ENCODE results near the gene COG4. TPM values are rescaled to one million over a fixed set of nuclear protein-coding genes. Genes with fewer than 3 reads are reported as not detected.
"Not testable (repeated sequence)": the region's sequence is repeated elsewhere in the genome, so short reads cannot be mapped to it uniquely, and the experiment has no call there.

COG4 gene
- total RNA-seq (2014; rRNA removed; shearing (Covaris generic)), result 35.3 and 35.5 TPM in 2 replicates

DNA sequence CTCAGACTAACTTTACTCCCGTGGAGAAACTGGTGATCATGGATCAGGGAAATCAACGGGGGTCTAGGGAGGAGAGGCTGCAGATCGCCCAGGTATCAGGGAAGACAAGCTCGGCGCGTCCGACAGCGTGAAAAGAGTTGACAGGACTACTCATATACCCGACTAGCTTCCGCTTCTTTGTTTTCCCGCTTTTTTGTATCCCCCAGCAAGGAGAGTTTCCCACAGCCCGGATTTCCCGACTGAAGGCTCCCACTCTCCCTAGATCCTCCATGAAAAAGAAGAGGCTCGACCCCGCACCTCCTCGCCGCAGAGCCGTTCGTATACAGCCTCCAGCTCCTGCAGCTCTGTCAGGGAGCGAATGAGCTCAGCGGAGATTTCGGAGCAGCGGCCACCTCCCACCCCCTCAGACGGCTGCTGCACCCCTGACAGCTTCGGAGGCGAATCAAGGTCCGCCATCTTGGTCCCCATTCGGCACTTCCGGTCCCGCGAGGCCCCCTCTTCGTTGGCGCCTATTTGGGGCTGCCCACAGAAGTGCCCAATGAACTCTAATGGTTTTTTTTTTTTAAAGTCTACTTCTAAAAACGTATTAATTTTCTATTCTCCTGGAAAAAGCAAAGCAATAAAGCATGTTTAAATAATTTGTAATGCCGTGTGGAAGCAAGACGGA is at the start of gene COG4:
Gene COG4 (minus strand): TSS at position 479 of the 667 bp plus-strand sequence. CDS start 11 bp downstream, at position 468.
- peak; percentile 87 for DNase-seq (ENCODE audit: low read depth)

DNA sequence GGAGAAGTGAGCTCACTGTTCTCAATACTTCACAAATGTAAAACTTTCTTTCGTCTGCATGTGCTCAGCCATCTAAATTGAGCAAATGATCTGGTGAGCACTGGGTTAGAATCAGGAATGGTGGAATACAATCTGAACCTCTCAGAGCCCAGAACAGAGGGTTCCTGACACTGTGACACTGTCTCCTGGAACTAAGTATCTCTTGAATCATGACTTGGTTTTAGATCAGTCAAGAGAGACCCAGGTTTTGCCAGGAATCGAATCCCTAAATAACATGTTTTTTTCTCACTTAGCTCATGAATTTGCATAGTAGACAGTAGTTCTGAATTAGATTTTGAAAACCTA is 49.5 kb upstream of the COG4 start:
- no peak for DNase-seq (ENCODE audit: low read depth)

DNA sequence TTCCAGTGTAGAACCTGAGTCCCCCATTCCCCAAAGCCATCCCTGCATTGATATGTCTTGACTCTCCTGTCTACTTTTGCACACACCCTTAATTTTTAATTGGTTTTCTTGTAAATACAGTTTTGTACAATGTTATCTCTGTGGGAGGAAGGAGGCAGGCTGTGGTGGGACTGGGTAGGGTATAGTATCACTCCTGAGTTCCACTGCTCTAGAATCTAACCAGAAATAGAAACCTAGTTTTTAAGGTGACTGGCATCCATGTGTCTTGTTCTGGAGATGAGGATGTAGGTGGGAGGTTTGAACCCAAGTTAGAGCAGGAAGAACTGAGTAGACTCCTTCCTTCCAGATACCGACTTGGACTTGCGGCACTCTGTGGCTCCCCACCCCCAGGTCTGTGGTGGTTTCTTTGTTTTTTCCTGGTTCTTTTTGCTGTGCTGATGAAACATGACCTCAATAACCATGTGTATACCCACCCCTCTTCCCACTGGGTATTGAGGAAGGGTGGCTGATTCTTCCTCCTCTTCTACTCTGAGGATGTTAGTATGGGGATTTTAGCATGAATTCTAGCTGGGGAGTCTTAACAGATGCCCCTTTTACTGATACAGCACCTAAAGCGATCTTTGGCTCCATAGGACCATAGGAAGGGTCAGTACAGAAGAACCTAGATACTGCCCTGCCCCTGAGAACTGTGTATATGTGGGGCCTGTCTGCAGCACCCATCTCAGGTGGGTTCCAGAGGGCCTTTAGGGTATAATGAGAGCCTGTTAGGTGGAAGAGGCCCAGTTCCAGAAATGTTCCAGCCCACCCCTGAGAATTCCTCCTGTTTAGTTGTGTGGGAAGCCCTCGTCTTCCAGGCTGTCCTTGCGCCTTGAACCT is 48.9 kb upstream of the COG4 start:
- no peak for DNase-seq (ENCODE audit: low read depth)

DNA sequence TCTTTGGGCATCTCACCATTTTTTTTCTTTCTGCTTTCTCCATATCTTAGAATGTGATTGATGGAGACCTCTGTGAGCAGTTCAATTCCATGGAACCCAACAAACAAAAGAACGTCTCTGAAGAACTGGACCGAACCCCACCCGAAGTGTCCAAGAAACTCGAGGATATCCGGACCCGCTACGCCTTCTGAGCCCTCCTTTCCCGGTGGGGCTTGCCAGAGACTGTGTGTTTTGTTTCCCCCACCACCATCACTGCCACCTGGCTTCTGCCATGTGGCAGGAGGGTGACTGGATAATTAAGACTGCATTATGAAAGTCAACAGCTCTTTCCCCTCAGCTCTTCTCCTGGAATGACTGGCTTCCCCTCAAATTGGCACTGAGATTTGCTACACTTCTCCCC is 48.3 kb upstream of the COG4 start:
- no peak for DNase-seq (ENCODE audit: low read depth)

DNA sequence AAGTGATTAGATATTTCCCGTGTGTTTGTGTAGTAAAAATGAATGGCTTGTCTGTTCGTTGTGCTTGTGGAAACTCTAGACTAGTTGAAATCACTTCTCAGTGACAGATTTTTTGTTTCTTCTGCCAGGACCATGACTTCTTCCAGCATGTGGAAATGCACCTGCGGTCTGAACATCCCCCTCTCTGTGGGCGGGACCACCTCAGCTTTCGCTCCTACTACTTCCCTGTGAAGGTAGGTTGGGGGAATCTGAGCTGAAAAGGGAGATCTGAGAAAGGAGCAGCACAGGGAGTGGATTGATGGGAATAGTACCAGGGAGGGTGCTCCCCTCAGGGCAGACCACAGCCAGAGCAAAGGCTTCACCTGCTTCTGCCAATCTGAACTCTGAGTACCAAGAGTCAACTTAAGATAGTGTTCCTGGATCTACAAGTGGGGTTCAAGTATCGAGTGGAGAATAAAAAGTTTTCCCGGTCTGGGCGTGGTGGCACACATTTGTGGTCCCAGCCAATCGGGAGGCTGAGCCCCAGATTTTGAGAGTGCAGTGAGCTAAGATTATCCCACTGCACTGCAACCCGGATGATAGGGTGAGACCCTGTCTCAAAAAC is 47.7 kb upstream of the COG4 start:
- no peak for DNase-seq (ENCODE audit: low read depth)

DNA sequence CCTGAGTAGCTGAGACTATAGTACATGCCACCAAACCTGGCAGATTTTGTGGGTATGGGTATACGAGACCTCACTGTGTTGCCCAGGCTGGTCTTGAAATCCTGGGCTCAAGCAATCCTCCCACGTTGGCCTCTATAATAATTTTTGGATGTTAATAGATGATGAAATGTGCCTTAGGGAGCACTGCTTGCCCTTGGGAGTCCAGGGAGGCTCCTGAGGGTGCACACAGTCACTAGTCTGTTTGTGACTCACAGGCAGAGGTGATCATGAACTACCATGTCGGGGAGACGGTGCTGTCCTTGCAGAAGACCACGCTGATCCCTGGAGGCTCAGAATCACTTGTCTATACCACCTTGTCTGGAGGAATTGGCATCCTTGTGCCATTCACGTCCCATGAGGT is 46.4 kb upstream of the COG4 start:
- no peak for DNase-seq (ENCODE audit: low read depth)

DNA sequence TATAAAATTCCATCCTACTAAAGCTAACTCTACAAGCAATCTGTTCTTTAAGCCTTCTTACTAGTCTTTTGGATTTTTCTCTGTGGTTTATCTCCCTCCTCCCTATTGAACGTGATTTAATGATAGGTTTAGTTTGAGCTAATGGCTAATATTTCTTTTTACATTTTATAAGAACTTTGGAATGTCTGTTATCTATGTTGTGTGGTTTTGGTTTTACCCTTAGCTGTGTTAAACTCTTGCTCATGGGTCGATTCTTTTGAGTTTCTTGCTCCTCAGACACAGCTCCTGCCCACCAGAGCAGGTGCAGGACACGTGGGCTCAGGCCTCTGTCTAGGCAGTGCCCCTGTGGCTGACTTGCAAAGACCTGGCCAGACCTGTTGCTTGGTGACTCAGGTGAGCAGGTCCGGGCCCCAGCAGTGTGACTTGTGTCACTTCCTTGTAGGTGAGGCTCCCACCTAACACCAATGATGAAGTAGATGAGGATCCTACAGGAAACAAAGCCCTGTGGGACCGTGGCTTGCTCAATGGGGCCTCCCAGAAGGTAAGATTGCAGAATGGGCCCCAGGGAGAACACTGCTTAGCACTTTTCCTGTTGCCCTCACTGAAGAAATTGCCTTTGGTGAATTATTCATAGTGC is 45.4 kb upstream of the COG4 start:
- DNase-seq (ENCODE audit: low read depth), result no peak

DNA sequence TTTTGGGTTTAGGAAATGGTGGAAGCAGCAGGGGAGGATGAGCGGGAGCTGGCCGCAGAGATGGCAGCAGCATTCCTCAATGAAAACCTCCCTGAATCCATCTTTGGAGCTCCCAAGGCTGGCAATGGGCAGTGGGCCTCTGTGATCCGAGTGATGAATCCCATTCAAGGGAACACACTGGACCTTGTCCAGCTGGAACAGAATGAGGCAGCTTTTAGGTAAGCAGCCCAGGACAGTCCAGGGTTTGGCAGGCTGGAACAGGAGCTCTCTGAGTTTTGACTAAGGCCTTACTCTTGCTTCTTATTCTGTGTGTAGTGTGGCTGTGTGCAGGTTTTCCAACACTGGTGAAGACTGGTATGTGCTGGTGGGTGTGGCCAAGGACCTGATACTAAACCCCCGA is 41.7 kb upstream of the COG4 start:
- no peak for DNase-seq (ENCODE audit: low read depth)

DNA sequence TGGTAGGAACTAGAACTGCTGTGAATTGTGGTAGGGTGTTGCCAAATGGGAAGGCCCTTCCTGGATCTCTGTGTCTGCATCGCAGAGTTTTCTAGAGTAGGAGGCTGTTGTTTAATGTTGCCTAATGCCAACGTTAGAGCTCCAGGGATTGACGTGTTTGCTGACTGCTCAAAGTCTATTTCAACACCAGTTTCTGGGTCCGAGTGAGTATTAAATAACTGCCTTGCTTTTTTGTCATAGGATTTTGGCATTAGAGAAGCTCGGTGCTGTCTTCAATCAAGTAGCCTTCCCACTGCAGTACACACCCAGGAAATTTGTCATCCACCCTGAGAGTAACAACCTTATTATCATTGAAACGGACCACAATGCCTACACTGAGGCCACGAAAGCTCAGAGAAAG is 40.3 kb upstream of the COG4 start:
- no peak for DNase-seq (ENCODE audit: low read depth)

DNA sequence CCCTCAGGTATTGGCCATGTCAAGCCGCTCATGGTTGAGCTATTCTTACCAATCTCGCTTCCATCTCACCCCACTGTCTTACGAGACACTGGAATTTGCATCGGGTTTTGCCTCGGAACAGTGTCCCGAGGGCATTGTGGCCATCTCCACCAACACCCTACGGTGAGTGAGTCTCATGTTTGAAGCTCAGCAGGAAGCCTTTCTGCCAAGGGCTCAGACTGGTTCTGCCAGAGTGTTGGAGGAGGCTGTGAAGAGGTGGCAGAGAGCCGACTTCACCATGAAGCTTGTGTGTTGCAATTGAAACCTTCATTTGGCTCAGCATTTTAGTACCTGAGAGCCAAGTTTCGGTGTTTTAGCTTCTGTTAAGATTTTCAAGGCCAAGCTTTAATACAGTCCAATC is 38.3 kb upstream of the COG4 start:
- DNase-seq (ENCODE audit: low read depth), result no peak

DNA sequence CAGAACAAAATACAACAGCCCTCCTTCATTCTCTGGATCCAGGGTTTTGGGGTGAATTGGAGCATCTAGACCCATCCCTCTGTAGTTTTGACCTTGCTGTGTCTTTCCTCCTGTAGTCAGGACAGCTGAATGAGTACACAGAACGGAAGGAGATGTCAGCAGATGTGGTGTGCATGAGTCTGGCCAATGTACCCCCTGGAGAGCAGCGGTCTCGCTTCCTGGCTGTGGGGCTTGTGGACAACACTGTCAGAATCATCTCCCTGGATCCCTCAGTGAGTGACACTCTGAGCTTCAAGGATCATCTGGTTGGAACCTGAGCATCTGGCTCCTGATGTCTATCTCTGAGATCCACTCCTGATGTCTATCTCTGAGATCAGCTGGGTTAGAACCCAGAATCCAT is 32.7 kb upstream of the COG4 start:
- no peak for DNase-seq (ENCODE audit: low read depth)

DNA sequence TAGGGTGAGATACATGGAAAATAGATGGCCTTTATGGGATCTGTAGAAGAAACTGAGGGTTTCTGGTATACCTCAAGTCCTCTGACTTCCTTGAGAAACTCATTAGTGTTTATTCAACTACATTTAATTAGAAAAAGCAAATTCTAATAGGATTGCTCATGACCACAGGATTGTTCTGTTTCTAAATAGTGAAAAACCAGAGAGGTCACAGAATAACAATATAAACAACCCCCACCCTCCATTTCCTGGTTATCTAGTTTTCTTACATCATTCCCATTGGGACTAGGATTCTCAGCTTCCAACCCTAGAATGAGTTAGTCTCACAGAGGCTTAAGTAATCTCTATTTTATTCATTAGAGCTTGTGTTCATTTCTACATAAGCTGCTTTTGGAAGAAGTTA is 30.3 kb upstream of the COG4 start:
- DNase-seq (ENCODE audit: low read depth), result no peak

DNA sequence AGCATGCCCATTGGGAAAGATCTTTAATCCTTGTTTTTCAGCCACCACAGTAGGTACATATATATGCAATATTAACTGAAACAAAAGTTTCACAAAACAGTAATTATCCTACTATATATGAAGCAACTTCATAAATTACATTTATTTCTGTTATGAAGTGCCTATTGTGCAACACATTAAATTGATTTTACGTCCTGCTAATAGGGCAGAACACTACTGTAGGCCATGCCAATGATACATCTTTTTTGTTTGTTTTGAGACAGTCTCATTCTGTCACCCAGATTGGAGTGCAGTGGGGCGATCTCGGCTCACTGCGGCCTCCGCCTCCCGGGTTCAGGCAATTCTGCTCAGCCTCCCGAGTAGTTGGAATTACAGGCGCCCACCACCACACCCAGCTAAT is 29.3 kb upstream of the COG4 start:
- DNase-seq (ENCODE audit: low read depth), result no peak

DNA sequence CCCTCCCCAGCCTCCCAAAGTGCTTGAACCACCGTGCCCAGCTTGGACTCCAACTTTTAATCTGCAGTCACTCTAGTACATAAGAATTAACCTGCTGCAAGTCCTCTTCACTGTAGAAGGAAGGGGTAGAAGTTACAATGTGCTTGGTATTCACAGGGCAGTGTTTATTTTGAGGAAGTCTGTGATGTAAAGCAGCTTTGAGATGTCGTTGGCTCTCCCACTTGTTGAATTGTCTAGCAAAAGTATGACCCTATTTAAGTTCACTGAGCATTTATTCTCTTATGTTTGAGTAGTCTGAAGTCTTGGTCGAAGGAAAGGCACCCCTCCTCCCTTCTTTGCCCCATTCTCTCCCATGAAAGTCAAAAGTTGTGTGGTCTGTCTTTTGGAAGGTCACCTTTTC is 28.4 kb upstream of the COG4 start:
- DNase-seq (ENCODE audit: low read depth), result no peak

DNA sequence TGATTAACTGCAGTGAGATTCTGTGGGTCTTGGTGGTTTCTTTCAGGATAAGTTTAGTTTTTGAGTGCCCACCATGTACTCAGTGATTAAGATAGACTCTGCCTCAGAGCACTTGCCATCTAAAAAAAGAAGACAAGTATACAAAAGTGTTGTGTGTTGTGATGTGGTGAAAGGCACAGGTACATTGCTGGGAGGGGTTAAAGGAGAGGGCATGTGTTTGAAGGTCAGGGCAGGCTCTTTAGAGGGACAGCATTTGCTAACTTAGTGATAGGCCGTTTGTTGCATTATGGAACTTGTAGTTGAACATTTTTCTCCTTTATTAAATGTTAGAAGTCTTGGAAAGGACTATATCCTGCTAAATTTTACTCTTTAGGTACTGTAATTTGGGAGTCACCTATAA is 26.7 kb upstream of the COG4 start:
- no peak for DNase-seq (ENCODE audit: low read depth)

DNA sequence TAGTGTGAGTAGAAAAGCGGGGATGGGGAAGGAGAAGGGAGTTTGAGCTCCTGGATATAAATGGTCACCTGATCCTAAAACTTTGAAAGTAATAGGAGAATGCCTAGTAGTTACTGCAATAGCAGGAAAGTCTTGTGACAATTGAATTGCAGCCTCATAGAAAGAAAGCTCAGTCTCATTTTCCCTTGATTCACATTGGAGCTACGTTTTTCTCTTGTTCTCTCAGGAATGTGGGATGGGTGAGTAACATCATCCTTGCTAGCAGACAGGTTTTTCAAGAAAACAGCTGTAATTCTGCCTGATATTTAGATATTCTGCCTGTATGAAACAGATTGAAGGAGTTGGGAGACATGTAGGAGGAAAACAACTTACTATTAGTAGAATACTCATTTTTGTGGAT is 25.6 kb upstream of the COG4 start:
- no peak for DNase-seq (ENCODE audit: low read depth)

DNA sequence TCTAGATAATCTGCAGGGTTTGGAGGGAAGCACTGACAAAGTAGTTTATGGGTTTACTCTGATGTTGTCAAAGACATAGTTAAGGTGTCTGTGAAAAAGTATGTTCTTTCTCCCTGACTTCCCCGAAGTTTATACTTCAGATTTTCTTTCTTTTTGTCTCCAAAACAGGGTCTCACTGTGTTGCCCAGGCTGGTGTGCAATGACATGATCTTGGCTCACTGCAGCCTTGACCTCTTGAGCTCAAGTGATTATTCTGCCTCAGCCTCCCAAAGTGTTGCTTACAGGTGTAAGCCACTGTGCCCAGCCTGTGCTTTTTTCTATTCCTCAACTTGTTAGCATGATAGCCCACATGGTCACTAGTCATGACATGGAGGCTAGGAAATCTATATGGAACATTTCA is 21.2 kb upstream of the COG4 start:
- DNase-seq (ENCODE audit: low read depth), result no peak

DNA sequence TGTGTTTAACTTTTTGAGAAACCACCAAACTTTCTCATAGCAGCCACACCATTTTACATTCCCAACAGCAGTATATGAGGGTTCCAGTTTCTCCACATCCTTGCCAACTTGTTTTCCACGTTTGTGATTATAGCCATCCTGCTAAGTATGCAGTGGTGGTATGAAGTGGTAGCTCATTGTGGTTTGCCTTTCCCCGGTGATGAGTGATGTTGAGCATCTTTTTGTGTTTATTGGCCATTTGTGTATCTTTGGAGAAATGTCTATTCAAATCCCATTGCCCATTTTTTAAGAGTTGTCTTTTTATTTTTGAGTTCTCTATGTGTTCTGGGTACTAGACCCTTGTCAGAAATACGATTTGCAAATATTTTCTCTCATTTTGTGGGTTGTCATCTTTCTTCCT is 17.6 kb upstream of the COG4 start:
- no peak for DNase-seq (ENCODE audit: low read depth)

DNA sequence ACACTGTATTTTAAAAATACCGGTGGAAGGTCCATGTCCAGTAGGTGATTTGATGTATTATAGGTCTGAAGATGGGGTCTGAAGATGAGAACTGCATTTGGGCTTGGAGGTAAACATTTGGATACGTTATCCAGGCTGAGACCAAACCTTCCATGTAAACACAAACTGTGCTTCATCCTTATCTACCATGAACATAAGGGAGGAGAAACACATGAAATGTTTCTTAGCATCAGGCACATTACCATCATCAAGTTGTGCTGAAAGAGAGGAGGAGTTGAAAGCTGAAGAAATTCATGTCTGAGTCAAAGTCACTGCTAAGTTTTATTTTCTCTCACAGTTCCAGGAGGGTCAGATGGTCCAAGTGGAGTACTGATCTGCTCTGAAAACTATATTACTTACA is 11.6 kb upstream of the COG4 start:
- no peak for DNase-seq (ENCODE audit: low read depth)

DNA sequence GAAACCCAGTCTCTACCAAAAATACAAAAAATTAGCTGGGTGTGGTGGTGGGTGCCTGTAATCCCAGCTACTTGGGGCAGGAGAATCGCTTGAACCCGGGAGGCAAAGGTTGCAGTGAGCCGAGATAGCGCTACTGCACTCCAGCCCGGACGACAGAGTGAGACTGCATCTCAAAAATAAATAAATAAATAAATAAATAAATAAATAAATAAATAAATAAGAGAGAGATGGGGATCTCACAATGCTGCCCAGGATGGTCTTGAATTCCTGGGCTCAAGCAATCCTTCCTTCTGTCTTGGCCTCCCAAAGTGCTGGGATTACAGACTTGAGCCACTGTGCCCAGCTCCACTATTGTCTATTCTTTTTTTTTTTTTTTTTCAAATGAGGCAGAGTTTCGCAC is 6.6 kb upstream of the COG4 start:
- not testable (repeated sequence) for DNase-seq (ENCODE audit: low read depth)

DNA sequence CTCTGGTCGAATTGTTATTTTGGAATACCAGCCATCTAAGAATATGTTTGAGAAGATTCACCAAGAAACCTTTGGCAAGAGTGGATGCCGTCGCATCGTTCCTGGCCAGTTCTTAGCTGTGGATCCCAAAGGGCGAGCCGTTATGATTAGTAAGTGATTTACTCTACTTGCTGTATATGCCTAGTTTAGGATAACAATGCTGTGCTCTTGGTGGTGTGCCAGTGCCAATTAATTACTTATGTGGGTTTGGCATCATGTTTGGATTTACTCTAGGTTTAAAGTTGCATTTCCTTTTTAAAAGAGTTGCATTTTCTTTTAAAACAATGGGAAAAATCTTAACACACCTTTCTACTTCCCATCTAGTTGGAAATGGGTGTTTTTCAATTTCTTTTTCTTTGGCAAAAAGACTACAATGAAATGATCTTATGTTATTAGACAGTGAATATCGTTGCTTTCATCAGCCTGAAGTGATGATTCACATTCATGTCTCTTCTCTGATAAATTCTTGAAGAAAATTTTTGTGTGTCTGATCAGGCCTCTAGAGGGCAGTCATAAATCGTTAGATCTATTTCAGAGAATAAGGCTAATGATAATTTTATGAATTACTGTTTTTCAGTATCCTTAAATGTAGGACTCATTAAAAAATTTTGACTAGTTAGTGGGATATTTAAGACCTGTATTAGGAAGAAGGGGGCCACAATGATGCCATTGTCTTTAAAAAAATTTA is 5.9 kb upstream of the COG4 start:
- peak; percentile 10 for DNase-seq (ENCODE audit: low read depth)

All from Daoy (cell line).